Suprapubic skin (tissue), 3 donors: ENCODE measurements around the gene NETO2.

Source experiments
- EP300 ChIP-seq: sonication (generic); formaldehyde crosslinking; IDR thresholded peaks from one replicate; pipeline ENCODE4 v1.6.1; 2017; ENCODE audit warnings: antibody characterized with exemption
- TF ChIP-seq, protein P1 (sequence below), 2 donors: fragments of 200-600 bp in 1 of 2; fragments of 450-650 bp in 1 of 2; sonication (generic) in 1 of 2; IDR thresholded peaks; one replicate each; pipeline ENCODE4 v1.5.1; 2016 to 2019; ENCODE audit warnings: antibody characterized with exemption in 2 of 2, mild to moderate bottlenecking in 1 of 2, moderate library complexity in 1 of 2

DNA sequence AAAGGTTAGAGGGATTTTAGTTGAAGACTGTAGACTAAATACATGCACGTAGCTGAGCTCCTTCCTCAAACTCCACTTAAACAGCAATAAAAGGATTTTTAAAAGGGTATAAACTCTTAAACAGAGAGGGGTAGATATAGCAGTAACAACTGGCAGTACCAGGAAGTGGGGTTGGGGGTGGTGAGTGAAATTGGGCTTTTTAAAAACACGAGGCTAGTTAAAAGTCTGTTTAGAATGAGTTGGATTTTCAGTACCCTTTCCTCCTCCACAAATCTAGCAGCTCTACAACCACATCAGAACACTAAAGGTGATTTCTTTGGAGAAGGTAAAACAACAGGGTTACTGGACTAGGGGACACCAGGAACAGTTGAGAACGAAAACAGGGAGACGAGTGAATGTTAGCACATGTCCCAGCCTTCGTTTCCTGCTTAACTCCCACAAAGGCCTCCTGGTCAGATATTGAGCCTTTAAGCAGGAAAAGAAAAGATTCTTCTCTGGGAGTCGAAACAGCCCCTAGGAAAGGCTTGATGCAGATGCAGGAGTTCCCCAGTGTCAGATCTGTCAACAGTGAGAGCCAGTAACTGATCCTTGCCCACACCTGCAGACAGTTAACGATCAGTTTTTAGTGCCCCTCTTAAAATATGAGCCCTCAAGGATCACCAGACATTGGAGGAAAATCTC is 13.8 kb downstream of the NETO2 start:
- no peak for TF ChIP-seq EP300
- TF ChIP-seq, protein P1, sequence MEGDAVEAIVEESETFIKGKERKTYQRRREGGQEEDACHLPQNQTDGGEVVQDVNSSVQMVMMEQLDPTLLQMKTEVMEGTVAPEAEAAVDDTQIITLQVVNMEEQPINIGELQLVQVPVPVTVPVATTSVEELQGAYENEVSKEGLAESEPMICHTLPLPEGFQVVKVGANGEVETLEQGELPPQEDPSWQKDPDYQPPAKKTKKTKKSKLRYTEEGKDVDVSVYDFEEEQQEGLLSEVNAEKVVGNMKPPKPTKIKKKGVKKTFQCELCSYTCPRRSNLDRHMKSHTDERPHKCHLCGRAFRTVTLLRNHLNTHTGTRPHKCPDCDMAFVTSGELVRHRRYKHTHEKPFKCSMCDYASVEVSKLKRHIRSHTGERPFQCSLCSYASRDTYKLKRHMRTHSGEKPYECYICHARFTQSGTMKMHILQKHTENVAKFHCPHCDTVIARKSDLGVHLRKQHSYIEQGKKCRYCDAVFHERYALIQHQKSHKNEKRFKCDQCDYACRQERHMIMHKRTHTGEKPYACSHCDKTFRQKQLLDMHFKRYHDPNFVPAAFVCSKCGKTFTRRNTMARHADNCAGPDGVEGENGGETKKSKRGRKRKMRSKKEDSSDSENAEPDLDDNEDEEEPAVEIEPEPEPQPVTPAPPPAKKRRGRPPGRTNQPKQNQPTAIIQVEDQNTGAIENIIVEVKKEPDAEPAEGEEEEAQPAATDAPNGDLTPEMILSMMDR (IDR thresholded peaks at IDR 0.05), result no peak
